ENCODE data around the gene SMIM23. TPM values are rescaled to one million over a fixed set of nuclear protein-coding genes. Genes with fewer than 3 reads are reported as not detected.

SMIM23 gene
- total and polyA plus RNA-seq, 8 donors = not detected

DNA sequence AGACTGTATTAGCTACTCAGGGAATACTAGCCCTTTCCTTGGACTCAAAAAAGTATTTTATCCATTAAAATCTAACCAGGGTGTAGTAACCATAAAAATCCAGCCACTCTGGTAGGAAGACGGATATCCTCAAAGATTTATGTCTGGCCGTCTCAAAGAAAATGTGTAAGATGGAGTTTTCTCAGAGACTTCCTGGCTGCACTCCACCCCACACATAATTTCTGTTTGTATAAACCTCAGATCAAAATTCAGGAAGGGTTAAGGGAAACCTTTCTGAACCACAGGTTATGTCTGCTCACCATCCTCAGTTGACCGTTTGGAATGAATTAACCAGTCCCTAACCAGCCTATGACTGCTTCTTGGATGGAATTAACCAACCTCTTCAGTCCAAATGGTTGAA is 13.8 kb upstream of the SMIM23 start:
- DNase-seq = no peak
- TF ChIP-seq POLR2AphosphoS5 (IDR thresholded peaks at IDR 0.05) (no peak), POLR2A (IDR thresholded peaks at IDR 0.05) (no peak), EP300 (IDR thresholded peaks at IDR 0.05) (no peak)
- TF ChIP-seq, protein P1, sequence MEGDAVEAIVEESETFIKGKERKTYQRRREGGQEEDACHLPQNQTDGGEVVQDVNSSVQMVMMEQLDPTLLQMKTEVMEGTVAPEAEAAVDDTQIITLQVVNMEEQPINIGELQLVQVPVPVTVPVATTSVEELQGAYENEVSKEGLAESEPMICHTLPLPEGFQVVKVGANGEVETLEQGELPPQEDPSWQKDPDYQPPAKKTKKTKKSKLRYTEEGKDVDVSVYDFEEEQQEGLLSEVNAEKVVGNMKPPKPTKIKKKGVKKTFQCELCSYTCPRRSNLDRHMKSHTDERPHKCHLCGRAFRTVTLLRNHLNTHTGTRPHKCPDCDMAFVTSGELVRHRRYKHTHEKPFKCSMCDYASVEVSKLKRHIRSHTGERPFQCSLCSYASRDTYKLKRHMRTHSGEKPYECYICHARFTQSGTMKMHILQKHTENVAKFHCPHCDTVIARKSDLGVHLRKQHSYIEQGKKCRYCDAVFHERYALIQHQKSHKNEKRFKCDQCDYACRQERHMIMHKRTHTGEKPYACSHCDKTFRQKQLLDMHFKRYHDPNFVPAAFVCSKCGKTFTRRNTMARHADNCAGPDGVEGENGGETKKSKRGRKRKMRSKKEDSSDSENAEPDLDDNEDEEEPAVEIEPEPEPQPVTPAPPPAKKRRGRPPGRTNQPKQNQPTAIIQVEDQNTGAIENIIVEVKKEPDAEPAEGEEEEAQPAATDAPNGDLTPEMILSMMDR (IDR thresholded peaks at IDR 0.05) = no peak
- H3K36me3 ChIP-seq = no peaks in the 10 kb centered on the region
- H3K27ac ChIP-seq = no peak overlapping the region
- no peaks in the 10 kb centered on the region for H3K27me3 ChIP-seq
- H3K4me1 ChIP-seq = no peaks in the 10 kb centered on the region
- H3K9me3 ChIP-seq = peaks cover 0 to 12% (median 4%) of the 10 kb centered on the region in 4 donors
- WGBS, 5 donors = 39 to 52% (median 49%) methylated on average over 3 of the region's 3 CpGs
- intact Hi-C loops (cut with DNase I; ENCODE audit: low total_unique reads) = no loop called here
- H3K4me3 ChIP-seq = no peak overlapping the region

GRCh38 chr5:171773106-171773505 is 12.5 kb upstream of the SMIM23 start:
- no peaks in the 10 kb centered on the region for H3K4me1 ChIP-seq
- DNase-seq = no peak
- TF ChIP-seq, protein P1 (IDR thresholded peaks at IDR 0.05) = no peak
- TF ChIP-seq POLR2A (IDR thresholded peaks at IDR 0.05) (no peak), EP300 (IDR thresholded peaks at IDR 0.05) (no peak), POLR2AphosphoS5 (IDR thresholded peaks at IDR 0.05) (no peak)
- H3K27me3 ChIP-seq = peaks cover 0 to 6% (median 0%) of the 10 kb centered on the region in 3 donors
- intact Hi-C loops (cut with DNase I; ENCODE audit: low total_unique reads) = no loop called here
- H3K9me3 ChIP-seq = no peaks in the 10 kb centered on the region
- no peak overlapping the region for H3K4me3 ChIP-seq
- H3K36me3 ChIP-seq = no peaks in the 10 kb centered on the region
- no peak overlapping the region for H3K27ac ChIP-seq
- WGBS, 5 donors = 81 to 87% (median 83%) methylated on average over 8 of the region's 8 CpGs

DNA sequence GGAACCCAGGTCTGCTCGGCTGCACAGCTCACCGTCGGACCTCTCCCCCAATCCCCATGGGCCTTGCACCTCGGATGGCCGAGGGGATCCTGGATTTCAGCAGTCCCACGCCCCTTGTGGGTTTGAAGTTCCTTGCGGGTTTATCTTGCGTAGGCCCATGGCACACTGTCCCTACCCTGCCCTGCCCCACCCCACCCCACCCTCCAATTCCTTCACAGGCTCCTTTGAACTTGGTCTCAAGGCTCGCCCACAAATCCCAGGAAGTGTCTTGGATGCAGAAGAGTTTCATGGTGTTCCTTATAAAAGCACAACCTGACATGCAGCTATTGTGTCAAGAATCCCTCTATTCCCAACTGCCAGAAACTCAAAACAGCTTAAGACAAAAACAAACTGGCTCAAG is 11.2 kb upstream of the SMIM23 start:
- Histone ChIP-seq H3K9me3 (peaks cover 0 to 7% (median 0%) of the 10 kb centered on the region in 4 donors), H3K4me1 (no peaks in the 10 kb centered on the region), H3K36me3 (no peaks in the 10 kb centered on the region), H3K27me3 (peaks cover 0 to 12% (median 0%) of the 10 kb centered on the region in 3 donors), H3K4me3 (no peak overlapping the region), H3K27ac (no peak overlapping the region)
- TF ChIP-seq EP300 (IDR thresholded peaks at IDR 0.05) (no peak), POLR2AphosphoS5 (IDR thresholded peaks at IDR 0.05) (no peak)
- TF ChIP-seq, protein P1 (IDR thresholded peaks at IDR 0.05) = no peak
- 74 to 90% (median 84%) methylated on average over 2 to 9 of the region's 9 CpGs for WGBS, 5 donors
- no peak for DNase-seq
- intact Hi-C loops (cut with DNase I; ENCODE audit: low total_unique reads) = no loop called here

DNA sequence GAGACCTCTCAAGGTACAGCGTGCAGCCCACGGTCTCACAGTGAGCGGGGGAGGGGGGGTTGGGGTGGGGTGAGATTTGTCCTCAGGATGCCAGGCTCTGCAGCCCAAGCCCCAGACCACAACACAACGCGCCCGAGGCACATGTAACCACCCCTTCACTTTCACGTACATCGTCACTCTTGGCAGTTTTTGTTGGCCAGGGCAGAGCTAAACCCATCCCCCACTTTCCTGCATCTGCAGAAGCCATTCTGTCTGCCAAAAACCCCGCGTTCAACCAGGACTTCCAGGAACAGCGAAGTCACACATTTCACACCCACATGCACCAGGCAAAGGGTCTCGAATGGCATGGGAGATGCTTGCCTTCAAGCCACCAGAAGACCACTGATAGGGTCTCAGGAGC is 9.4 kb upstream of the SMIM23 start:
- no peaks in the 10 kb centered on the region for H3K36me3 ChIP-seq
- no peak for TF ChIP-seq POLR2A (IDR thresholded peaks at IDR 0.05)
- TF ChIP-seq, protein P1 (IDR thresholded peaks at IDR 0.05) = no peak
- intact Hi-C loops (cut with DNase I; ENCODE audit: low total_unique reads) = no loop called here
- peaks cover 0 to 13% (median 0%) of the 10 kb centered on the region in 3 donors for H3K27me3 ChIP-seq
- peaks cover 0 to 7% (median 0%) of the 10 kb centered on the region in 4 donors for H3K9me3 ChIP-seq
- no peak for DNase-seq
- WGBS, 5 donors = 65 to 80% (median 76%) methylated on average over 12 of the region's 12 CpGs
- H3K4me1 ChIP-seq = no peaks in the 10 kb centered on the region
- no peak overlapping the region for H3K4me3 ChIP-seq
- H3K27ac ChIP-seq = no peak overlapping the region

All from stomach (tissue), 9 donors.